Activated CD4-positive, alpha-beta T cell treated with anti-CD3 and anti-CD28 coated beads, Interleukin-2, amount 50 U/mL, for 1 hour (primary cell): ENCODE results near the gene WDR64.

ENCODE experiments used
- DNase-seq: peaks from one replicate; pipeline ENCODE4 v3.0.0-alpha.2; 2020

Gene WDR64

DNA sequence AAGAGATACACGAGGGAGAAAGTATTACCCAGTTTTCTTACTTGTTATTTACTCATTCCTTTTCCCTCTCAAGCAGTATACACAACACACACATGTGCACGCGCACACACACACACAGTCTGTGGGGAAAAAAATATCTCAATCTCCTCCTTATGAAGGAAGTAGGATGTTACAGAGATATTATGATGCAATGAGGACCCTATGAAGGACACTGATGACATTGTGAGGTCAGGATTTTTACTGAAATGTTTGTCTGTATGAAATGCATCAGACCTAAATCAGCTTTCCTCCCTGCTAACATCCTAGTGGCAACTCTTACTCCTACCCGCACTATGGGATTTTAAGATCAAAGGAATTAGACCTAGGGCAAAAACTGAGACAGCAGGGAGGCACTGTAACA, at the start of gene WDR64:
TSS of gene WDR64 (plus strand) at position 270 of the 400 bp plus-strand sequence. CDS start 204 bp downstream, outside the sequence.
- DNase-seq = no peak

DNA sequence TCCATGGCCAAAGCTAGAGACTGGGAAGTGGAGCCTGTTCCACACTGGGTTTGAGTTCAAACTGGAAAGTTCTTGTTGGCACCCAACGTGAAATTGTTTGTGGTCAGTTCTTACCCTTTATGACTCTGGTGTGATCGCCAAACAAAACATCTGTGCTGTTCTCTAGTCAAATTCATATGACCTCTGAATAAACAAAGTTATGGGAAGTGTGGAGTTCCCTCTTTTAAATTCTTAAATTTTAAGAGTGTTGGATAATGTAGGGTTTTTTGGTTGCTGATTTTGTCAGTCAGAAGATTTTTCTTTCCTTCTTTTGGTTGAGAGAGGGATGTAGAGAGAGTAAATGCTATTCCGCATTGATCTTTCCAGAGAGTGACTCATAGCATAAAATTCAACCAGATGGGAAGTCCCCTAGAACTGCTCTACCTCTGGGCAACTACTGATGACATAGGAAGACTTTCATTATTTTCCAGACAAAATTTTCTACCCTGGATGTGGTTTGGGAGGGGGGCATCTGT, 48.3 kb upstream of the WDR64 start:
- DNase-seq = no peak

- DNase-seq = no peak
Observed at GRCh38 chr1:241605146-241605805, 46.8 kb upstream of the WDR64 start.

DNA sequence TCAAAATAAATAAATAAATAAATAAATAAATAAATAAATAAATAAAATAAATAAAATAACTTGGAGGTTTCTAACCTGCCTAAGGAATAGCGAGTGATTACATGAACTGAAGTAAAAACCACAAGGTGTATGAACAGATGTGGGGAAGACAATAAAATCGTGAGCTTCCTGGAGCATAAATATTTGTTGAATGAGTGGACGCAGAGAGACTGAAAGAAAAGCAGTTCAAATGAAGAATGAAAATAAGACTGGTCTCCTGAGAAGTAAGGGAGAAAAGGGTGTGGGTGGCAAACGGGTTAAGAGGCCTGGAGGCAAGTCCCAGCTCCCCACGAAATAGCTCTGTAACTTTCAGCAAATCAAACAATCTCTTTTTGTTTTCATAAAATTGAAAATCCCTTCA, 45.5 kb upstream of the WDR64 start:
- no peak for DNase-seq

- DNase-seq = no peak
Observed at GRCh38 chr1:241607497-241607896, 44.6 kb upstream of the WDR64 start.

DNA sequence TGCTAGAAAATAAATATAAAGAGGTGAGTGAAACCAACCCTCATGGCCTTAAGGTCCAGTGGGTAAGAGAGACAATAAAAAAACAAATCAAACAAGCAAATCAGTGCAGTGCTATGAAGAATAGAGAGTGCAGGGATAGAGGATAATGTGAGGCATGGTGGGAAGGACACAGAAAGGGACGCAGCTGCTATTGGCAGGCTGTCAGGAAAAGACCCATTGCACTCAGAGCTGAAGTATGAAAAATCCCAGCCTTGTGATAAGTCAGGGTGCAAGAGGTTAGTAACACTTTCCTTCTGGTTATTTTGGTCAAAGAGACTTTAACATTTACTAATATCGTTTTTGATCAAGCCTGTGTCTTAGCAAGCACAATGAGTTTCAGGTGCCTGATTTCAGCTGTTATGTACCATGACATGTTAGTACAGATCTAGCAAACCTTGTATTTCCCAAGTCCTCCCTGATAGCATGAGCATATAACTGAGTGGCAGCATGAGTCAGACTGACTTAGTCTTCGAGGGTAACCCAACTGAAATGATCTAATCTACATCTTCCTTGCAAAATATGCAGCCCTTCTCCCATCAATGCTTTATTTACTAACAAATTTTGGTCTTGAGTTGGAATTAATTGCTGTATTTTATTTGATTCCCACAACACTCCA, 43.6 kb upstream of the WDR64 start:
- no peak for DNase-seq

DNA sequence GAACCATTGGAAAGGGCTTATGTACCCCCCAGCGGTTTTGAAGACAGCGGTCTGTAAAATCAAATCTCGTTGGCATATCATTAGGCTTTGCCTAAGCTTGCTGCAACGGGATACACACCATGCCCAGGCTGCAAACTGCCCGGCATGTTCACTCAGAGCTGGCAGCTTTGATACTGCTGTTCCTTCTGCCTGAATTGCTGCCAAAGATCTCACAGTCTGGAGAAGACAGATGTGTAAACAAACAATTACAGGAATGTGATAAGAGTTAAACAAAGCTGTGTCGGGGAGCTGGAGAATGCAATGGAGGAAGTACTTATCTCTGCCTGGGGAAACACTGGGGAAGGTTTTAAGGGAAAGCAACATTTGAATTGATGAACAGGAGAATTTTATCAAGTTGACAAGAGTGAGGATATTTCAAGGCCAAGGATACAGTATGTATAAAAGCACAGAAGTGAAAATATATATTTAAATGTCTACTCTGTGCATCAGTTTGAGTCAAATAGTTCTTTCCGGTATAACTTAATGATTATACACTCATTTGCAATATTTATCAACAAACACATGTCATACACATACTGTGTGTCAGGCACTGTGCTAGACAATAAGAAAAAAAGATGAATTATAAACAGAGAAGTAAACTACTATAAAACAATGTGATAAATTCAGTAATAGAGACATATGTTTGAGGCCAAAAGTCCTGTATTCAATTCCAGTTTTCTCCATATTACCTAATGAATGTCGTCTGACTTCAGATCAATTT, 41.8 kb upstream of the WDR64 start:
- no peak for DNase-seq

GRCh38 chr1:241611063-241611462, 41.0 kb upstream of the WDR64 start:
- DNase-seq = no peak

DNA sequence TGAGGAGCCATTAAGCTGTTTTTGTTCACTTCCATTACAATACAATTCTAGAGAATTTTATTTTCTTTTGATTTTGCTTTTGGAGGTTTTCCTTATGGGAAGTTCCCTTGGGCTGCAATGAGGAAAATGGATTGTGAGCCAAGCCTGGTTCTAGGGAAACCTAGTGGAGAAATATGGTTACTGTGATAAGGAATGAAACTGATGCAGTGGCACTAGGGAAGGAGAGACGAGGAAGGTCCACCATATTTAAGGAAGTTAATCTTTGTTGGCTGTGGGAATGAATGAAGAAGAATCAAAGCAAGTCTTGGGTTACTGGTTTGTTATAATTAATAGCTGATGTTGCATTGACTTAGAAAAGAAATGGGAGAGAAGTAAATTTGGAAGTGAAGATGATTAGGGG, 40.3 kb upstream of the WDR64 start:
- DNase-seq = no peak

DNA sequence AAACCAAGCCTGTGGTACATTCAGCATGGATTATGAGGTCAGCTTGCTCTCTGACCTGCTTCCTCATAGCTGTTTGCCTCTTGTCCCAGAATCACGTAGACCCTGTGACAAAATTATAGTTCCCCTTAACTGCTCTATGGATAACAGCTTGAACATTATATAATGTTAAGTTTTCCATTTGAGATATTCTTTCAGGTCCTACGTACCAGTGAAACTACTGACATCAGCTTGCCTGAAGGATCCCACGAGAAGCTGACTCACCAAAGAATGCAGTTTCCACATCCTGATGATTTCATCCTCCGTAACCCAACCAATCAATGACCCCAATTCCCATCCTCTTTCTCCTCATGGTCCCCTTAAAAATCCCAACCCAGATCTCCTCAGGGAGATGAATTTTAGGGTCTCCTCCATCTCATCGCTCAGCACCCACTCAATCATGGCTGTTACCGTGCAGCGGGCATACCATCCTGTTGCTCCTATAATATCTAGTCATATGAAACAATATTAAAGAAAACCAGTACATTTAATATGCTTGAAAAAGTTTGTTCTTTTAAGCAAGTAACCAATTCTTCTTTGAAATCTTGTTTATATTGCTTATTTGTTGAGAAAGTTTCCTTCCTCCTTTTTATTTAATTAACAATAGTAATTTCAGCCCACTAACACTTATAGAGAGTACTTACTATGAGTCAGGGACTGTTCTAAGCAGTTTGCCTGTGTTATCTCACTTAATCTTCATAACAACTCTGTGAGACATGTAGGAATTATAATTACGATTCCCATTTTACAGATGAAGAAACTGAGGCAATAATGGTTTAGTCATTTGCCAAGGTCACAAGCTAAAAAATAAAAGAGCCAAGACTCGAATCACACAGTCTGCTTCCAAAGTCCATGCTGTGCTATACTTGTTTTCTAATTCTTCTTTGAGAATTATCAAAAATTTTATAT, 39.3 kb upstream of the WDR64 start:
- no peak for DNase-seq

DNA sequence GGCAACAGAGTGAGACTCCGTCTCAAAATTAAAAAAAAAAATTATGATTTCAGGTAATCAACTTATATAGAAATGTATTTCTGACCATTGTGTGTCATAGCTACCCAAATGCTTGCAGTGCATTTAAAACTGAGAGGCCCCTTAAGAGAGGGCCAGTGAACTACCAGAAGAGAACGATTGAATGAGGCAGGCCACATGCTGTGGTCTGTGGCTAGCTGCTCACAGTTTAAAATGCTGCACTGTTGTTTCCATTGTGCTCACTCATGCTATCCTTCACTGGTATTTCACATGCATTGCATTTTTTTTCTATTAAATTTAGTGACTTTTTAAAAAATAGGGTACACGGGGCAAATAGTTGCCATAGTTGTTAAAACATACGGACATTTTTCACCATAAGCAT, 37.9 kb upstream of the WDR64 start:
- DNase-seq = no peak

- no peak for DNase-seq
Observed at GRCh38 chr1:241614572-241614971, 37.5 kb upstream of the WDR64 start.

DNA sequence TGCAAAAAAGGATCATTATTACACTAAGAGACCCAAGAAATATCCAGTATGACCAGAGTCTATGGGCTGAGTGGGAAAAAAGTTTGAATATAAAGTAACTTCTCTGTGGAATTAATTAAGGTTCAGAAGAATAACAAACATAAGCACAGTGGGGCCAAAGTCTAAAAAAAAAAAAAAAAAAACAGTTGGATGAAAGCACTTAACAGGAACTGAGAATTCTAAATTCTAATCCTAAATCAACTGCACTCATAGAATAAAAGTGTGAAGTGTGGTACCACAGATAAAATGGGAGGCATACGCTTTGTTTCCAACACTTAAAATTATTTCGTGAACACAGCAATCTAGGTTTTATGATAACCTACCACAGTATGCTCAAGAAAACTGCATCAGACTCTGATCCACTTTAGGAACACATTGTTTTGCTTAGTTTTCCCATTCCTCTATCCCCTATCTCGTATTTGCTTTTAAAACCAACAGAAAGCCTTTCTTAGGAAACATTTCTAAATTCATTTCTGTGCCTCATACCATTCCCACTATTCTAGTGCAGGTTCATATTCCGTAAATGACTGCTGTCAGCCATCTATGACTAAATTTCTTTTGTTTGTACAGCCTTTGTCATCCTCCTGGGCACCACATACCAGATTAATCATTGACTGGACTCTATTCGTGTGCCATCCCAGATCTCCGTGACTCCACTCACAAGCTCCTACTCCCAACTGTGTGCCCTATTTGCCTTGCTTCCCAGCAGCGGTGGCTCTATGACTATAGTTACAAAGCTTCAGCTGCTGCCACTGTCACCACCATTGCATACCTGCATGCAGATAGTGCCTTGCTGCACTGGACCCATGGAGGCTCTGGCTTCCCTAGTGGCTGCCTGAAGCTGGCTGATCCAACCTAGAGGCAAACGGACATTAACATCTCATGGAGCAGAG, 36.8 kb upstream of the WDR64 start:
- DNase-seq = no peak

DNA sequence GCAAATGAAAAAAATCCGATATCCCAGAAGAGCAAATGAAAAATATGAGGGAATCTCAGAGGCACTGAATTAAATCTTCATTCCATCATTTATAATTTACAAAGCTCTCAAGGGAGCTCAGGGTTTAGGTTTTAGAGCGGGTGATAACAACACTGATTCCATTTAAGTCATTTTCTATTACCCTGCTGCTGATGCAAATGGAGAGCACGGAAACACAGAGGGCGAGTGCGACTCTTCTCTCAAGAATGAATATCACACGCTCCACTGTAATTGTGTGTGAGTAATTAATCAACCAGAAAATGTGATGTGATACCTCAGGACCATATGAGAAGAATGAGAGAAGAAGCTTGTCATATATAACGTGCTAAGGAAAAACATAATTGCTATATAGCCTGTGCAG, 34.7 kb upstream of the WDR64 start:
- DNase-seq = no peak

GRCh38 chr1:241622669-241623068, 29.4 kb upstream of the WDR64 start:
- DNase-seq = no peak

DNA sequence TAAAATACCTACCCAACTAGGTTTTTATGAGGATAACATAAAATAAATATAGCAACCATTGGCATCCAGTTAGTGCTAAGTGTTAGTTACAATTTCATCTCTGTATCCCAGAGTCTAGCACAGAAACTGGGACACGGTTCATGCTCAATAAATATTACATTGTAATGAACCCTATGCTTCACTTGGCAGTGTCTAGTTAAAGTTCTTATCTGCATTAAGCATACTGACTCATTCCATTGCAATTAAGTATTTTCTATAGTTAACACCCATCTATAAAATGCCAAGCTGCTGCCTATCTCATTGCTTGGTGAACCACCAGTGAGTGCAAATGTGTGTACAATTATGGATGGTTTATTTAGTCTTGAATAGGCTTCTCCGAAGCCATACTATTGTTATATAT, 27.1 kb upstream of the WDR64 start:
- no peak for DNase-seq

DNA sequence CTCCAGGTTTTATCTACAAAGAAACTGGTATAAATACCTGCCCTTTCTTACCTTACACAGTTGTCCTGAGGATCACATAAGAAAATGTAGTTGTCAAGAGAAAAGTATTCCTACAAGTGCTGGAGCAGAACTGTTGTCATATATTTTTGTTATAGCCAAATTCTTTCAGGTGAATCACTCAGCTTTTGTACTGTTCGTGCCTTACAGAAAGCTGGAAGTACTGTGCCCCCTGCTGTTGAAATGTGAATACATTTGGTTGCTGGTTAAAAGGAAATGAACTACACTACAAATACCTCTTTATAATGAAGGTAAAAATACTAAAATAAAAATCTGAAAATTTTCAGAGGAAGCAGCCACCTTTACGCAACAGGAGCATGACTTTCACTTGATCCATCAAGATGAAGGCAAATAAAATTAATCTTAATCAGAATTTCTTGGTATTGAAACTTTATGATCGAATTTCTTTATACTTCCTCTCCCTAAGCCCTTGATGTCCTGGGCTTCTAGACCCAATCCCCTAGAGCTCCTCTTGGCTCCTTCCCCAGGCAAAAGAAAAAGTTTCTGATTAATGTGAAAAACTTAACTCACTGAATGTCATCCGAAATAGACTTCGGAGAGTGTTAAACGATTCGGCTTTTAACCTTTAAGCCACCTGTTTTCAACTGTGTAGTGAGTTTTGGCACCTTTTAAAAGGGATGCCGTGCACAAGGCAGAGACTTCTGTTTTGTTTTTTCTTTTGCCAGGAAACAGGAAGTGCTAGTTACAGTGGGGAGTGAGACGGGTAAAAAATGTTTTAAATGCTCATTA, 24.4 kb upstream of the WDR64 start:
- peak; percentile 17 for DNase-seq

DNA sequence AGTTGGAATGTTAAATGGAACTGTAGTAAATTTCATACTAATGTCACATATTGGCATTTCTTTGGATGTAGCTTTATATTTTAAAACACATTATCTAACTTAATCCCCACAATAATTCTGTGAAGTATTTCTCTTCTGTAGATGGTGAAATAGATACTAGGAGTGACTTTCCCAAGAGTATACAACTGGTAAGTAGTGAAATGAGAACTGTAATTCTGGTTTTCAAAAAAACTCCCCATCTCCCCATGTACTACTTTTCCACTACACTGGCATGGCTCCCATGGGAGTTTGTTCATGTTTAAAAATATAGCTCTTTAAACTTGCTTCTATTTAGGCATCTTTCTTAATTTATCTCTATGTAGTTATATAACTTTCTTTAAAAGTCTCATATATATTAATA, 22.1 kb upstream of the WDR64 start:
- DNase-seq = no peak

GRCh38 chr1:241630476-241630875, 21.6 kb upstream of the WDR64 start:
- DNase-seq = no peak

GRCh38 chr1:241630899-241631298, 21.2 kb upstream of the WDR64 start:
- no peak for DNase-seq

GRCh38 chr1:241631674-241632073, 20.4 kb upstream of the WDR64 start:
- no peak for DNase-seq
